ENCODE measurements around the gene NUMA1.

The NUMA1 gene

DNA sequence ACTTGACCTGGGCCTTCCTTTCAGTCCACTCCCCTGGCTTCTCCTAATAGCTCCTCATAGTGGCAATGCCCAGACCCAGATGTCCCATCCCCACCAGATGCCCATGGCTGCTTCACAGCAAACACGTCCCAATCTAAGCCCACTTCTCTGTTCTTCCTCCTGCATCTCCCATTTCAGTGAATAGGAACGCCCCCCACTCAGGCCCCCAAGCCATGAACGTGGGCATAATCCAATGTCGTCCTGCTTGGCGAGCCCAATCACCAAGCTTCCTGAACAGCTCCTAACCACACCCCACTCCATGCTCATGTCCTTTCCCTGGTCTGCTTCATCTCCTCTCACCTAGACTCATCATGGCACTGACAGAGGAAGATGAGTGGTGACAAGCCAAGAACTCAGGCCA is 72.8 kb downstream of the NUMA1 start:
- TF ChIP-seq, protein P1, sequence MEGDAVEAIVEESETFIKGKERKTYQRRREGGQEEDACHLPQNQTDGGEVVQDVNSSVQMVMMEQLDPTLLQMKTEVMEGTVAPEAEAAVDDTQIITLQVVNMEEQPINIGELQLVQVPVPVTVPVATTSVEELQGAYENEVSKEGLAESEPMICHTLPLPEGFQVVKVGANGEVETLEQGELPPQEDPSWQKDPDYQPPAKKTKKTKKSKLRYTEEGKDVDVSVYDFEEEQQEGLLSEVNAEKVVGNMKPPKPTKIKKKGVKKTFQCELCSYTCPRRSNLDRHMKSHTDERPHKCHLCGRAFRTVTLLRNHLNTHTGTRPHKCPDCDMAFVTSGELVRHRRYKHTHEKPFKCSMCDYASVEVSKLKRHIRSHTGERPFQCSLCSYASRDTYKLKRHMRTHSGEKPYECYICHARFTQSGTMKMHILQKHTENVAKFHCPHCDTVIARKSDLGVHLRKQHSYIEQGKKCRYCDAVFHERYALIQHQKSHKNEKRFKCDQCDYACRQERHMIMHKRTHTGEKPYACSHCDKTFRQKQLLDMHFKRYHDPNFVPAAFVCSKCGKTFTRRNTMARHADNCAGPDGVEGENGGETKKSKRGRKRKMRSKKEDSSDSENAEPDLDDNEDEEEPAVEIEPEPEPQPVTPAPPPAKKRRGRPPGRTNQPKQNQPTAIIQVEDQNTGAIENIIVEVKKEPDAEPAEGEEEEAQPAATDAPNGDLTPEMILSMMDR (conservative IDR thresholded peaks at IDR 0.05), result no peak
- no peak for TF ChIP-seq ZFX (IDR thresholded peaks at IDR 0.05)
- no peak overlapping the region for H3K27ac ChIP-seq

DNA sequence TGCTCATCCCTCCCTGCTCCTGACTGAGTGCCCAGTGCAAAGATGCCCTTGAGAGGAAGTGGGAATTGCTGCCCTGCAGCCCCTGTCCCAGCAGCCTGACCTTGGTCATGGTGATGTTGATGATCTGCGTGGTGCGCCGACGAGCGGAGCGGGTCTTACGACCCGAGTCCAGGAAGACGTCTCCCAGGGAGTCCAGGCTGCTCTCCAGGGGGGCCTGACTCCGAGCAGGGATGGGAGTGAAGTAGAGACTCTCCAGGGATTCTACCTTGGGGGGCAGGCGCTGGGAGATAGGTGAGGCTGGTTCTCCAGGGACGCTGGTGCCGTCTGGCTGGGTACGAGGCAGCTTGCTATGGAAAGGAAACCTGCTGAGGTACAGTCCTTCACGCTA is 73.3 kb downstream of the NUMA1 start:
- no peak overlapping the region for H3K27ac ChIP-seq
- no peak for TF ChIP-seq ZFX (IDR thresholded peaks at IDR 0.05)
- TF ChIP-seq, protein P1 (conservative IDR thresholded peaks at IDR 0.05), result no peak

DNA sequence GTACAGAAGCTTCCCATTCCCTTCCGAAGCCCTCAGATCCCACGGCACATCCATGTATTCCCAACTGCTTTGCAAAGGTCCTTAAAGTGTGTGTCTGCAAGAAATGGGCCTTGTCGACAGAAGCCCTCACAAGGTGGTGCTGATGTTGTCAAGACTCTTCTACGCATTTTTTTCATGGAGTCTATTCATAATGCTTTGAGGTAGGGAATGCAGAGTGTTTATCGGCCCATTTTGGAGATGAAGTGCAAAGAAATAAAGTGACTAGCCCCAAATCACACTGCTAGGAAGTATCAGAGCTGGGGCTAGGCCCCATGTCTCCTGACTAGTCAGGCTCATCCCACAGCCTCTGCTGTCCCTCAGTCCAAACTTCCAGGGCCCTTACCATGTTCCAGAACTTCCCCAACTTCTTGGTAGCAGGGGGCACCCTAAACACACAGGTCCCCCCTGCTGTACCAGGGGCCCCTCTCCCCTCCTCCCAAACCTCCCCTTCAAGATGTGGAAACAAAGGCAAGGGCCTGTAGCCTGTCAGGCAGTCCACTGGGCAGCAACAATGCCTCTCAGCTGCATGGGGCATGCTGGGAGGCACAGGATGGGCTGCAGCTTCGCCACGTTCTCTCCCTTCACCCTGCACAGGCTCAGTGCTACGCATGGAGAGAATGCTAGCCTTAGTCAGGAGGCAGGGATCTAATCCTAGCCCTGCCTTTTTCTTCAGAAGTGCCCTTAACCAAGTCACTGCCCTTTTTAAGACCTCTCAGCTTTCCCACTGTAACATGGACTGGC is 73.8 kb downstream of the NUMA1 start:
- H3K27ac ChIP-seq, result no peak overlapping the region
- TF ChIP-seq ZFX (IDR thresholded peaks at IDR 0.05), result no peak
- TF ChIP-seq, protein P1 (conservative IDR thresholded peaks at IDR 0.05), result no peak

DNA sequence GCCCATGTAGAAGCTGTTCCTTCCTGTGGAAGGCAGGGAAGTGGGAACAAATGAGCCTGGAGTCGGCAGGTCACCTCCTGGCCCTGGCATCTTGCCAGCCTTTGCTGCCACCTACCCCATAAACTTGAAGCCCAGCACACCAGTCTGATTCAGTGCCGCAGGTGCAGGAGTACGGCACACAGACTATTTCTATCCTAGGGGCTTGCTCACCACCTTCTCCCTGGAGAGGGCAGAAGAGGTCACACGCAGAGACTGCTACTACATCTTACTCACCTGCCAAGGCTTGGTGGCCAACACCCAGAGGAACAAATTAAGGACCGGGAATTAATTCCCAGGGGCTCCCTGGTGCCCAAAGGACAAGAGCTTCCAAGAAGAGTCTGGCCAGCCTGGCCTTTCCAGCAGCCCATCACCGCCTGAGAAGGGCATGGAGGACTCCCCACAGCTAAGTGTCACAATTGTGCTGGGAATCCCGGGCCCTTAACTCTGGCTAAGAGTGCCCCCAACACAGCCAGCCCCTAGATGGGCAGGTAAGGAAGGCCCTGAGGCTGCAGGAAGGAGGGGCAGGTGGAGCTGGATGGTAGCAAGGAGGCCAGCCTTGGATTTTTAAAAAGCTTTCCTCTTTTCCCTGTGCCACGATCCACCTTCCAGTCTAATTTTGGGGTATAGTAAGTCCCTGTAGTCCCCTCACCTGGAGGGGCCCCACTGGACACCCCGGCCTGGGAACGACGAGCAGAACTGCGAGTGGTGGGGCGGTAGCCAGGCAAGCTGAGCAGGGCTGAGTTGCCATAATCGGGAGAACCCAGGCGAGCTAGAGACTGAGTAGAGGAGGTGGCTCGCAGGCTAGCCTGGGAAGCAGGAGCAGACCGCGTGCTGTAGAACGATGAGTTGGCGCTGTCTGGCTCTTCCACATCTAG is 74.7 kb downstream of the NUMA1 start:
- no peak overlapping the region for H3K27ac ChIP-seq
- TF ChIP-seq, protein P1 (conservative IDR thresholded peaks at IDR 0.05), result no peak
- TF ChIP-seq ZFX (IDR thresholded peaks at IDR 0.05), result no peak

DNA sequence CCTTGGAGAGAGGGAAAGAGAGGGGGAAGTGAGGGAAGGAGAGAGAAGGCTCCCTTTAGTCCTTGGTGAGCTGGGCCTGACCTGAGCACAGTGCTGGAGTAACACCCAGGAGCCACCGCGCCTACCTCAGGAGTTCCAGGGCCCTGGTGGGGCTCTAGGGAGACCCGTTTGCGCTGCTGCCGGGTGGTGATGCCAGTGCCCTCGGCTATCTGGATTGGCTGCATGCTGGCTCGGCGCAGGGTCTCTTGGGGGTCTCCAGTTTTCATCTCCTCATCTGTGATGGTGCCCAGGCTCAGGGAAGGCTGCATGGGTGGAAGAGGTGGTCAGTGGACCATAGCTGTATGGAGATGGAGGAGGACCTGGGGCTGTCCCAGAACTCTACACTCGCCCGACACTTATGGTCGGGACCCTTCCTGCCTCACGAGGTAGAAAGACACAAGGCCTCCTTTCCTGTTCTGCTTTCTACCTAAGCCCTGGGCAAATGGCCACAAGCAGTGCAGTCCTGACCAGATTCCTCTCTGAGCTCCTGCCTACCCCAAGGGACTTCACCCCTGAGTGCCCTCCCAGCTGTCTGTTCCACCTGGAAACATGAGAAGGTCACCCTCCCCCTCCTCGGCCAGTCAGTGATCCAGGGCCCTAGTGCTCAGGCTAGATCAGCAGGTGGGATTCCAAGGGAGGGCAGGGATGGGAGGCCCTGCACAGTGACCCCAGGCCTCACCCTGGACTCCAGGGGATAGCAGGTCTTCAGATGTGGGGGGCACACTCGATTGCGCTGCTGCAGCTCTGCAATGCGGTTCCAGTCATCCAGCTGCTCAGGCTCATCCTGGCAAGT is 75.6 kb downstream of the NUMA1 start:
- no peak for TF ChIP-seq ZFX (IDR thresholded peaks at IDR 0.05)
- TF ChIP-seq, protein P1 (conservative IDR thresholded peaks at IDR 0.05), result no peak
- H3K27ac ChIP-seq, result no peak overlapping the region

DNA sequence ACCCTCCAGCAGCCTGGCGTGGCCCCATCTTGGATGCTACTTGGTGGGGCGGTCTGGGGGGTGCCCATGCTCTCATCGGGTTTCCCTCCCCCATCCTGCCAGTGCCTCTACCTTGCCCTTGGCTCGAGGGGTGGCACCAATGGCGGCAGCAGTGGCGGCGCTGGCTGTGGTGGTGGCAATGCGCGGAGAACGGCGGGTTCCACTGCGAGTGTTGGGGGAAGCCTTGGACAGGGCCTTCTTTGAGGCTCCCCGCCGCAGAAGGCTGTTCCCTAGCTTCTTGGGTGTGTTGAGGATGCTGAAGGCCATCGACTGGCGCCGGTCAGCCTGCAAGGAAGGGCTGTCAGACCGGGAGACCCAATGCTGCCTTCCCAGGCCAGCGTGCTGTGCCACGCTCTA is 76.6 kb downstream of the NUMA1 start:
- TF ChIP-seq ZFX (IDR thresholded peaks at IDR 0.05), result no peak
- TF ChIP-seq, protein P1 (conservative IDR thresholded peaks at IDR 0.05), result no peak
- H3K27ac ChIP-seq, result no peak overlapping the region
